Stomach (tissue), 9 donors: ENCODE data around the gene GDPD3. TPM values are rescaled to one million over a fixed set of nuclear protein-coding genes. Genes with fewer than 3 reads are reported as not detected.

Source experiments
- DNase-seq, 2 donors: peaks; one replicate each; pipeline versions ENCODE4 v3.0.0 to v3.0.0-alpha.2; 2013 to 2019
- H3K27ac ChIP-seq, 5 donors: fragments of 200-600 bp in 4 of 5; sonication (generic) in 4 of 5; one replicate each; pipeline ENCODE4 v1.5.1; 2013 to 2019; ENCODE audit warnings: mild to moderate bottlenecking in 1 of 5, moderate library complexity in 1 of 5
- H3K27me3 ChIP-seq, 3 donors: fragments of 200-600 bp; sonication (generic); one replicate each; pipeline ENCODE4 v1.5.1; 2017 to 2019; ENCODE audit warnings: mixed run types in 1 of 3
- H3K36me3 ChIP-seq, 4 donors: fragments of 200-600 bp; sonication (generic); 1 replicate in 3 of 4; 2 replicates in 1 of 4; pipeline ENCODE4 v1.5.1; 2016 to 2019
- H3K4me1 ChIP-seq, 4 donors: fragments of 200-600 bp; sonication (generic); one replicate each; pipeline ENCODE4 v1.5.1; 2016 to 2019
- H3K4me3 ChIP-seq, 4 donors: fragments of 200-600 bp; sonication (generic) in 3 of 4; one replicate each; pipeline ENCODE4 v1.5.1; 2016 to 2019; ENCODE audit warnings: mild to moderate bottlenecking in 1 of 4
- H3K9me3 ChIP-seq, 4 donors: fragments of 200-600 bp; sonication (generic); one replicate each; pipeline ENCODE4 v1.5.1; 2016 to 2019
- EP300 ChIP-seq: sonication (generic); formaldehyde crosslinking; IDR thresholded peaks from one replicate; pipeline ENCODE4 v1.6.1; 2017; ENCODE audit warnings: antibody characterized with exemption
- POLR2A ChIP-seq, 4 donors: fragments of 450-650 bp; IDR thresholded peaks; one replicate each; pipeline ENCODE4 v1.6.1; 2016; ENCODE audit warnings: antibody characterized with exemption in 4 of 4, control low read depth in 2 of 4, mild to moderate bottlenecking in 1 of 4, moderate library complexity in 1 of 4
- POLR2AphosphoS5 ChIP-seq, 3 donors: sonication (generic); formaldehyde crosslinking; IDR thresholded peaks; one replicate each; pipeline ENCODE4 v1.6.1; 2016; ENCODE audit warnings: antibody characterized with exemption in 3 of 3
- WGBS, 5 donors: extraction: QIAGEN DNeasy Blood & Tissue Kit in 3 of 5; methylation state at CpG; one replicate each; pipeline versions ENCODE4 v1.1.5 to v1.1.7; 2013 to 2018; 5-methylcytosine and 5-hydroxymethylcytosine counted together
- intact Hi-C: fragments of 100-400 bp; cut with DNase I; formaldehyde crosslinking; loops from one replicate; pipeline ENCODE4 v1.15.1; 2023; ENCODE audit warnings: low total_unique reads
- polyA plus RNA-seq, 3 donors: library from polyadenylated mRNA; stranded (reverse); fragments of 200-250 nt; gene quantifications; one replicate each; pipeline ENCODE4 v1.2.3, GENCODE V29; 2013
- total RNA-seq, 5 donors: library from RNA; depleted of rRNA; stranded (reverse); fragments of >200 nt; gene quantifications; one replicate each; pipeline versions ENCODE4 v1.1.0 to v1.2.3, GENCODE V29; 2014 to 2016
- TF ChIP-seq, protein P1 (sequence below), 7 experiments: fragments of 450-650 bp in 4 of 7; fragments of 200-600 bp in 3 of 7; sonication (generic) in 3 of 7; IDR thresholded peaks; one replicate each; pipeline ENCODE4 v1.5.1; 2016 to 2019; ENCODE audit warnings: antibody characterized with exemption in 7 of 7, control low read depth in 2 of 7, mild to moderate bottlenecking in 1 of 7
- donor health status: healthy with polysubstance abuse.
- donor health status: Bipolar disorder and iron deficiency.
- donor health status: healthy.

The GDPD3 gene
- total and polyA plus RNA-seq, 8 donors: 1.8 to 178 (median 5.9) TPM

DNA sequence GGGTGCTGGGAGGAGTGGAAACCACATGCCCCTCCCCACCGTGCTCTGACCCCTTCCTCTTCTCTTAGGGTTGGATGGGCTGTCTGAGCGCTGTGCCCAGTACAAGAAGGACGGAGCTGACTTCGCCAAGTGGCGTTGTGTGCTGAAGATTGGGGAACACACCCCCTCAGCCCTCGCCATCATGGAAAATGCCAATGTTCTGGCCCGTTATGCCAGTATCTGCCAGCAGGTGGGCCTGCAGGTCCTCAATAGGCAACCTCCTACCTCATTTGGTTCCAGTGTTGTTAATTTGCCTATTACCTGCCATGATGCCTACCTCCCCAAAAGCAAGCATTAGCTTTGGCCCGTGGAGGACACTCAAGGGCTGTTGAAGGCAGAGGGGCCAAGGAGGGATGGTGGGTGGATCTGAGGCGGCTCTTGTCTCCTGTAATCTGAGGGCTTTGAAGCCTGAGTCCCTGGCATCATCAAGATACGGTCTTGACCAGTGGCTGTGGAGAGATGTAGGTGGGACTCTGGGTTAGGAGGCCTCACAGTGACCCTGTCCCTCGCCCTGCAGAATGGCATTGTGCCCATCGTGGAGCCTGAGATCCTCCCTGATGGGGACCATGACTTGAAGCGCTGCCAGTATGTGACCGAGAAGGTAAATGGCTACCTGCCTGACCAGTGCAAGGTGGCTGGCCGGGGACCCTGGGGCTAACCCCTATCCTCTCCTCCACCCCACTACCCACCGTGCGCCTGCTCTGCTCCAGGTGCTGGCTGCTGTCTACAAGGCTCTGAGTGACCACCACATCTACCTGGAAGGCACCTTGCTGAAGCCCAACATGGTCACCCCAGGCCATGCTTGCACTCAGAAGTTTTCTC, 44.4 kb downstream of the GDPD3 start:
- Histone ChIP-seq H3K9me3 (no peaks in the 10 kb centered on the region), H3K4me3 (peak overlapping the region in 2 of 4 donors; percentile 75 to 96), H3K27ac (peak overlapping the region in 4 of 5 donors; percentile 4 to 98 (median 96)), H3K4me1 (peaks cover 39 to 62% (median 51%) of the 10 kb centered on the region in 4 donors), H3K36me3 (peaks cover 62 to 72% (median 68%) of the 10 kb centered on the region in 4 donors), H3K27me3 (no peaks in the 10 kb centered on the region)
- TF ChIP-seq POLR2A (IDR thresholded peaks at IDR 0.05): no peak
- no peak for TF ChIP-seq POLR2AphosphoS5 (IDR thresholded peaks at IDR 0.05)
- TF ChIP-seq EP300: no peak
- TF ChIP-seq, protein P1, sequence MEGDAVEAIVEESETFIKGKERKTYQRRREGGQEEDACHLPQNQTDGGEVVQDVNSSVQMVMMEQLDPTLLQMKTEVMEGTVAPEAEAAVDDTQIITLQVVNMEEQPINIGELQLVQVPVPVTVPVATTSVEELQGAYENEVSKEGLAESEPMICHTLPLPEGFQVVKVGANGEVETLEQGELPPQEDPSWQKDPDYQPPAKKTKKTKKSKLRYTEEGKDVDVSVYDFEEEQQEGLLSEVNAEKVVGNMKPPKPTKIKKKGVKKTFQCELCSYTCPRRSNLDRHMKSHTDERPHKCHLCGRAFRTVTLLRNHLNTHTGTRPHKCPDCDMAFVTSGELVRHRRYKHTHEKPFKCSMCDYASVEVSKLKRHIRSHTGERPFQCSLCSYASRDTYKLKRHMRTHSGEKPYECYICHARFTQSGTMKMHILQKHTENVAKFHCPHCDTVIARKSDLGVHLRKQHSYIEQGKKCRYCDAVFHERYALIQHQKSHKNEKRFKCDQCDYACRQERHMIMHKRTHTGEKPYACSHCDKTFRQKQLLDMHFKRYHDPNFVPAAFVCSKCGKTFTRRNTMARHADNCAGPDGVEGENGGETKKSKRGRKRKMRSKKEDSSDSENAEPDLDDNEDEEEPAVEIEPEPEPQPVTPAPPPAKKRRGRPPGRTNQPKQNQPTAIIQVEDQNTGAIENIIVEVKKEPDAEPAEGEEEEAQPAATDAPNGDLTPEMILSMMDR (IDR thresholded peaks at IDR 0.05): peak in 4 of 7 experiments; percentile 21 to 51 (median 30)
- 70 to 77% (median 72%) methylated on average over 15 to 17 of the region's 17 CpGs for WGBS, 5 donors
- intact Hi-C loops: no loop called here
- peak in 1 of 2 donors; percentile 68 for DNase-seq

DNA sequence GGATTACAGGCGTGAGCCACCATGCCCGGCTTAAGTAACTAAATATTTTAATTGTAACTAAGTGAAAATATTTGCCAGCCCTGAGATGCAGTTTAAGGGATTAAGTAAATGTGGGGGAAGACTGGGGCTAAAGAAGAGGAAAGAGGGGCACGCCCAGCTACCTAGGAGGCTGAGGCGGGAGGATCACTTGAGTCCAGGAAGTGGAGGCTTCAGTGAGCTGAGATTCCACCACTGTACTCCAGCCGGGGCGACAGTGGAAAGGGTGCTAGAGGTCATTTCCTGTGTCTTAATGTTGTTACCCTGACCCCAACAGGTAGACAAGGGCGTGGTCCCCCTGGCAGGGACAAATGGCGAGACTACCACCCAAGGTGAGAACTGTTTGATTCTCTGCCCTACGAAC, 45.0 kb downstream of the GDPD3 start:
- no peaks in the 10 kb centered on the region for H3K9me3 ChIP-seq
- 68 to 83% (median 79%) methylated on average over 9 of the region's 9 CpGs for WGBS, 5 donors
- TF ChIP-seq EP300: no peak
- no peak for TF ChIP-seq POLR2A (IDR thresholded peaks at IDR 0.05)
- no peak for TF ChIP-seq POLR2AphosphoS5 (IDR thresholded peaks at IDR 0.05)
- TF ChIP-seq, protein P1 (IDR thresholded peaks at IDR 0.05): no peak
- peaks cover 46 to 69% (median 57%) of the 10 kb centered on the region in 4 donors for H3K4me1 ChIP-seq
- intact Hi-C loops: no loop called here
- H3K27me3 ChIP-seq: no peaks in the 10 kb centered on the region
- H3K36me3 ChIP-seq: peaks cover 62 to 68% (median 65%) of the 10 kb centered on the region in 4 donors
- peak overlapping the region in 4 of 5 donors; percentile 38 to 98 (median 96) for H3K27ac ChIP-seq
- H3K4me3 ChIP-seq: peak overlapping the region in 2 of 4 donors; percentile 75 to 96
- no peak for DNase-seq

DNA sequence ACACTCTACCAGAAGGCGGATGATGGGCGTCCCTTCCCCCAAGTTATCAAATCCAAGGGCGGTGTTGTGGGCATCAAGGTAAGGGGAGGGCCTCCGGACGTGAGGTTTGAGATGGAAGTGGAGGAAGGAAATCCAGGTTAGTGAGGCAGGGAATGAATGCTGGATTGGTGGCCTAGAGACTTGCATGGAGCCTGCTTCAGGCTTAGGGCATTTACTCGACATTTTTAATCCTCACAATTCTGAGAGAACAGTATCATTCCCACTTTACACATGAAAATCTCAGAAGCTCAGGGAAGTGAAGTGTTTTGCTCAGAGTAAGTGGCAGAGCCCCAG, 45.8 kb downstream of the GDPD3 start:
- H3K27me3 ChIP-seq: no peaks in the 10 kb centered on the region
- peaks cover 49 to 75% (median 61%) of the 10 kb centered on the region in 4 donors for H3K4me1 ChIP-seq
- H3K27ac ChIP-seq: peak overlapping the region in 4 of 5 donors; percentile 93 to 100 (median 98)
- 56 to 75% (median 63%) methylated on average over 6 of the region's 6 CpGs for WGBS, 5 donors
- TF ChIP-seq, protein P1 (IDR thresholded peaks at IDR 0.05): no peak
- TF ChIP-seq POLR2A (IDR thresholded peaks at IDR 0.05) (no peak), POLR2AphosphoS5 (IDR thresholded peaks at IDR 0.05) (no peak), EP300 (no peak)
- peaks cover 55 to 60% (median 58%) of the 10 kb centered on the region in 4 donors for H3K36me3 ChIP-seq
- intact Hi-C loops: no loop called here
- no peak for DNase-seq
- H3K4me3 ChIP-seq: peak overlapping the region; percentile 75 to 96 (median 80)
- H3K9me3 ChIP-seq: no peaks in the 10 kb centered on the region

DNA sequence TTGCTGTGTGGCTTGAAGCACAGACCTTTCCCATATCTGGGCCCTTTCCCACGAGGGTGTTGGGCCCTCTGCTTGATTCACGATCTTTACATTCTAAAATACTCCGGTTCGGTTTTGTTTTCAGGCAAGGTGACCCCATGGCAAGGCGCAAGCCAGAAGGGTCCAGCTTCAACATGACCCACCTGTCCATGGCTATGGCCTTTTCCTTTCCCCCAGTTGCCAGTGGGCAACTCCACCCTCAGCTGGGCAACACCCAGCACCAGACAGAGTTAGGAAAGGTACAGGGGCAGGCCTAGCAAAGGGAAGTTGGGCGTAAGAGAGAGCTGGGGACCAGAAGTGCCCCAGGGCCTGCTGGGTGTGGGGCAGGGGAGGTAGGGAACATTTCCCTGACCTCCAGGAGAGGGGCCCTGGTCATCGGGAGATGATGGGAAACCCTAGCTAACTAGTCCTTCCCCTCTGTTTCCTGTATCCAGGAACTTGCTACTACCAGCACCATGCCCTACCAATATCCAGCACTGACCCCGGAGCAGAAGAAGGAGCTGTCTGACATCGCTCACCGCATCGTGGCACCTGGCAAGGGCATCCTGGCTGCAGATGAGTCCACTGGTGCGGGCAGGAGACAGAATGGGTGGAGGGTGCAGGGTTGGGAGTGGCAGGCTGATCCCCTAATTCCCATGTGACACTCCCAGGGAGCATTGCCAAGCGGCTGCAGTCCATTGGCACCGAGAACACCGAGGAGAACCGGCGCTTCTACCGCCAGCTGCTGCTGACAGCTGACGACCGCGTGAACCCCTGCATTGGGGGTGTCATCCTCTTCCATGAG, 46.4 kb downstream of the GDPD3 start:
- WGBS, 5 donors: 28 to 36% (median 32%) methylated on average over 16 to 21 of the region's 21 CpGs
- TF ChIP-seq EP300 (no peak), POLR2A (IDR thresholded peaks at IDR 0.05) (no peak), POLR2AphosphoS5 (IDR thresholded peaks at IDR 0.05) (no peak)
- TF ChIP-seq, protein P1 (IDR thresholded peaks at IDR 0.05): no peak
- H3K27ac ChIP-seq: peak overlapping the region; percentile 93 to 100 (median 98)
- H3K4me1 ChIP-seq: peaks cover 49 to 74% (median 61%) of the 10 kb centered on the region in 4 donors
- no peaks in the 10 kb centered on the region for H3K27me3 ChIP-seq
- peaks cover 49 to 54% (median 52%) of the 10 kb centered on the region in 4 donors for H3K36me3 ChIP-seq
- no peaks in the 10 kb centered on the region for H3K9me3 ChIP-seq
- intact Hi-C loops: no loop called here
- H3K4me3 ChIP-seq: peak overlapping the region; percentile 75 to 96 (median 80)
- DNase-seq: peak in 1 of 2 donors; percentile 33
